HG02885 (cell line): Measurements from ENCODE around the gene PAX7.

Experiments
- ATAC-seq: cut with Tn5 transposase; IDR thresholded peaks from one replicate; pipeline ENCODE4 v1.9.1; 2021; ENCODE audit warnings: mild to moderate bottlenecking; ENCODE audit not compliant: unreplicated experiment, poor library complexity

PAX7 gene

DNA sequence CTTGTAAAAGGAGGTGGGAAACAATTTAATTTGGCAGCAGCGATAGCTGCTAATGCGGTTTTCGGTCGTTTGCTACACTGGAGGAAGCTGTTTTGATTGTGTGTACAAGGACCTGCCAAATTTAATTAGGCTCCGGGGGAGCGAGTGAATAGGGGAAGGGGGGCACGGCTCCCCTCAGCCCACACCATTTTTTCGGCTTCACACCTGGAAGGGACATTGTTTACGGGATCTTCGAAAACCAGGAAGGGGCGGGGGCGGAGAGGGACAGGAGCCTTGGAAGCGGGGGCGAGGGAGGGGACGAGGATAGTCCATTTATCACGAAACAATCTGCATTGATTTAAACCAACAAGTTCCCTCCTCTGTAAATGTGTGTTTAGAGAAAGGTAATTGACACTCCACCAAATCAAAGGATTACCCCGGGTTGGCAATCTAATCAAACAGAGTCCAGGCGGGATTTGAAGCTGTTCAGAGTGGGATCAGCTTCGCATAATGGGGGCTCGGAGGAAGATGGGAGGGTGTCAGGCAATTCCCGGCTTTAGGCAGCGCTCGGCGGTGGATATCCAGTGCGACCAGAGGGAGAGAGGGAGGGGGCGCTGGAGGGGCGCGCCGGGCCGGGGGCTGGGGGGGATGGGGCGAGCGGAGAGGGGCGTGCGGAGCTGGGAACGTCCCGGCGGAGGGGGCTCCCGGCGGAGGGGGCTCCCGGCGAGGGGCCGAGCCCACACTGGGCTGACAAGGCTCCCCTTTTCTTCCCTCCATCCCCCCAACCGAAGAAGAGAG, 9.8 kb downstream of the PAX7 start:
- no peak for ATAC-seq

DNA sequence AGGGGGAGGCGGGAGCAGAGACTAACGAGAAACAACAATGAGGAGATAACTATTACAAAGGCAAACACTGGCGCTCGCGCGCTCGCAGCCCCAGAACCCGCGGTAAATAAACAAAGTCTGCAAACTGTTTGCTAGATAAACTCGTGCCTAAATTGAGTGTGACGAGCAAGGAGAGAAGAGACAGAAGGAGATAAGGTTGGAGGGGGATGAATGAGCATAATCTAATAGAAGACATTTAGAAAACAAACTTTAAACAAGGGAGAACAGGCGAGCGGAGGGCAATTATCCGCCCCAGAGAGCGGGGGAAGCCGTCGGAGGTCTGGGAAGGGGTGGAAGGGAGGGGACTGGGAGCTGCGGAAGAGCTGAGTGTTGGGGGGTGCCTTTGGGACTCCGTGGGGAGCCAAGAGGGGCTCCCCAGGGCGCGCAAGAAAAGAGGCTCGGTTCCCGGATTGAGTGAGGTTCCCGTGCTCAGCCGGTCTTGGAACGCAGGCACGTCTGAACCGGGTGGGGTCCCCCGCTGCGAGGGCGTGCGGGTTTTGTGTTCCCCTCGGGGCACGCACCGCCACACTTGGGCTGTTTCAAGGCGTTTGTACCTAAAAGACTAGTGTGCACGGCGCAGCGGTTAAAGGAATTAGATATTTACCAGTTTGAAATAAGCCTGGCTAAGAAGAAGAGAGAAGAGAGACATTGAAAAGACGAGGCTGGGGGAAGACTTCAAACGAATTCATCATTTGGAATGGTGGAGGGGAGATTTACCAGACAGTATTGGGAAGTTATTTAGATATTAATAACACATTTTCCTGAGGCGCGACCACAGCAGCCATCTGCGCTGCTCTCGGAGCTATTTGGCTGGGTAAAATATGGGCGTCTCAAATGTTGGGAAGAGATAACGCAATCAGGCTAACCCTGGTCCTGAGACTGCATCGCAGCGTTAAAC, 10.6 kb downstream of the PAX7 start:
- ATAC-seq, result no peak

DNA sequence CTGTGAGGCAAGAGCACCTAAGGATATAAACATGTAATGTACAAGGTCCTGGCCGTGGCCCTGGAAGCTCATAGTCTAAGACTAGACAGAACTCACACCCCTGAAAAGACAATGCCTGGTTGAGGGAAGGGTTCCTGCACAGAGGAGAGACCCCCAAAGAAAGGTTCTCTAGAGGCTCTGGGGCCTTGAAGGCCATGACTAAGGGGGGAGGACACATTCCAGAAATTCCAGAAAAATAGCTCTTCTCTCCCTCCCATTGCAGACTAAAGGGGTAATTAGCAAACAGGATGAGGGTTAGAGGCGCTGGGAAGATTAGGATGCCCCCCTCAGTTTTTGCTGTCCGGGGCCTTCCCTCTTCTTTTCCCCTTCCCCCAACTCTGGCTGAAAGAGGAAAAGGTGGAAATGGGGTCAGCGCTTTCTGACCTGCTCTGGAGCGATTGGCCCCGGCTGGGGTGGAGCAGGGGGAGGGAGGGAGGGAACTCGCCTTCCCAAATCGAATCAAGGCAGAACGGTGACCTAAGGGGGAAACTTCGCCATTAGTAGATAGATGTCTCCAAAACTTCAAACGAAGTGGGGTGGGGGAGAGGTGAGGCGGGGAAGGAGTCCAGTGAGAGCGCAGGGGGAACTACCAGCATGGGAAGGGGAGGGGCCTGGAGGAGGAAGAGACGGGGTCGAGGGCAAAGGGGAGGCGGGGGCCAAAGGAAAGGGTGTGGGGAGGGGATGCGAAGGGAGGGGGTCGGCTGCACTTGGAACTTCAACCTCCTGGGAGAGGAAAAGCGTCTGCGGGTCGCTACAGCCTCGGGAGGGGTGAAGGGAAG, 11.8 kb downstream of the PAX7 start:
- no peak for ATAC-seq

DNA sequence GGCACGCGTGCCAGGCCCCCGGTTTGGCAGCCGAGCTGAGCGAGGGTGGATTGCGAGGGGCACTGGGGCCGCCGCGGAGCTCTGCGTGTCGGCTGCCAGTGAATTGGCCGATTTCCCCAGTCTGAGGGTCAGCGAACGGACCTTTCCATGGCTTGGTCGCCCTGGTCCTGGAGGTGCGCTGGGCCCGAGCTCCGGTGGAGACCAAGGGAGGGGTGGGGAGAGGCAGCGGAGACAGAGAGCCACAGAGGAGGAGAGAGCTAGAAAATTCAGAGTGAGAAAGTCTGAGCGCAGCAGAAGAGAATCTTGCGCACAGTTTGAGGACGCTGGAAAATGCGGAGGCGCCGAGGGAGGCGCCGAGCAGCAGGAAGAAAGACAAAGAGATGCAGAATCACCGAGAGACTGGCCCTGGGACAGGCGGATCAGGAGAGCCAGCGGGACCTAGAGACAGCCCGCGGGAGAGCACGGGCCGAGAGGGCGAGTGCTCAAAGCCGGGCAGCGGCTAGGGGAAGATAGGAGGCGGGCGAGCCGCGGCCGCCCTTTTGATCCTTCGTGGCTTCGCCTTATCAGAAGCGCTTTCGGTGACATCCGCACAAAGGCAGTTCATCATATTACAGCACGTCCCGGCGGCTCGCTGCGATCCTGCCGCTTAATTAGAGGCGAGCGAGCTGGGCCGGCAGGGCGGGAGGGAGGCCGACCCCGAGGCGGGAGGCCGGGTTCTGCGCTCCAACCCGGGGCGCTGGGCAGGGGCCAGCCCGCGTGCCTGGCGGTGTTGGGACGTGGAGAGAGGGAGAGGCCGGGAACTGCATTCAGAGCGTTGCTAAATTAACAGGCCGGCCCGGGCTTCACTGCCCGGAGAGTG, 12.7 kb downstream of the PAX7 start:
- ATAC-seq, result no peak

DNA sequence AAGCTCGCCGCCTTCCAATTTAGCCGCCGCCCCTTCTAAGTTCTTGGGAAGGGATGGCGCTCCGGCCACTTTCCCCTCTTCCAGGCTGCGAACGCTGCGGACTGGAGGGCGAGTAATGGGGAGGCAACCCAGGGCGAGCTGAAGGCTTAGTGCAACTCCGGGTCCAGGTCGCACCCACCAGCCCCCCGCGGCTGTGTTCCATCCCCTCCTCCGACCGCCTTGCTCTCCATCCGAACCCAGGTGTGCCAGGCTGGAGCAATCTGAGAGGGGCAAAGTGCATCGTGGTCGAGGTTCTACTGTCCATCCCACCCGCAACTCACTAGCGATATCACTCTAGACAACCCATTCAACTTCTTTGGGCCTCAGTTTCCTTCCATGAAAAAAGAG, 13.4 kb downstream of the PAX7 start:
- no peak for ATAC-seq

GRCh38 chr1:18644446-18644845, 13.8 kb downstream of the PAX7 start:
- ATAC-seq, result no peak

GRCh38 chr1:18644973-18645746, 14.5 kb downstream of the PAX7 start:
- ATAC-seq, result no peak

DNA sequence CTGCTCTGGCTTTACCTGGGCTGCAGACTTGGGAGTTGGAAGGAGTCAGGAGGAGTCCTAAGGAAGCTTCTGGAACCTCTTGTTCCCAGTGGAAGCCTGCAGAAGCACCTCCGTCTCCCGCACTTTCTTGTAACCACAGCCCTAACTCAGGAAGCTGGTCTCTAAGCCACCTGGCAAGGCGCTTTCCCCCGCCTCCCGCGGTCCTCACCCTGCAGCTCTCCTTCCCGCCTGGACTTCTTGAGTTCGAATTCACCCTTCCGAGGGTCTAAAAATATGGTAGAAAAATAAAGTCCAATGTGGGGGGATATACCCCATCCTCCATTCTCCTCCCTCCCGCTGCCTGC, 15.1 kb downstream of the PAX7 start:
- ATAC-seq, result no peak

DNA sequence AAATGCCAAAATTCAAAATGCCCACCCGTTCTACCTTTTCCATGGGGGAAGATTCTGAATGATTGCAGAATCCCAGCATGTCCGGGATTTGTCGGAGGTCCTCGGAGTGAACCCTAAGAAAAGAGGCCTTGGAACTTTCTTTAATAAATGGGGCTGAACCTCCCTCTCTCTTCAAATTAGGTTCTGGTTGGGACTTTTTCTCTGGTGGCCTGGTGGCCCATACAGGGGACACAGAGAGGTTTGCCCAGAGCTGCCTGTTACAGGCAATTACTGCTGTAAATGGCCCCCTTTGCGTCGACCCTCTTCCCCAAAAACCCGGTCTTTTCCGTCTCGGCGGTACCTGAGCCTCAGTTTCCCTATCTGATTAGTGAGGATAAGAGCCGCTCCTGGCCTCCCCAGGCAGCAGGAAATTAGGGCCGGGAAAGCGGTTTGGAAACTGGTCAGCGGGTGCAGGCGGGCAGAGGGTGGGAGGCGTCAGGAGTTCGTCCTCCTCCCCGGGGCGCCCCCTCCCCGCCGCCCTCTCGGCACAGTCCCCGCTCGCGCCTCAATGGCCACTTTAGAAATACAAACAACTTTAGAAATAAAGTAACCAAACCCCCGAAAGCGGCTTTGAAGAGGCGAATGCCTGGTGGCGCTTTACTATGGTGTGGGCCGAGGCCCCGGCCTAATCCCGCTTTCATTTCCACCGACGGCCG, 15.6 kb downstream of the PAX7 start:
- ATAC-seq, result no peak

DNA sequence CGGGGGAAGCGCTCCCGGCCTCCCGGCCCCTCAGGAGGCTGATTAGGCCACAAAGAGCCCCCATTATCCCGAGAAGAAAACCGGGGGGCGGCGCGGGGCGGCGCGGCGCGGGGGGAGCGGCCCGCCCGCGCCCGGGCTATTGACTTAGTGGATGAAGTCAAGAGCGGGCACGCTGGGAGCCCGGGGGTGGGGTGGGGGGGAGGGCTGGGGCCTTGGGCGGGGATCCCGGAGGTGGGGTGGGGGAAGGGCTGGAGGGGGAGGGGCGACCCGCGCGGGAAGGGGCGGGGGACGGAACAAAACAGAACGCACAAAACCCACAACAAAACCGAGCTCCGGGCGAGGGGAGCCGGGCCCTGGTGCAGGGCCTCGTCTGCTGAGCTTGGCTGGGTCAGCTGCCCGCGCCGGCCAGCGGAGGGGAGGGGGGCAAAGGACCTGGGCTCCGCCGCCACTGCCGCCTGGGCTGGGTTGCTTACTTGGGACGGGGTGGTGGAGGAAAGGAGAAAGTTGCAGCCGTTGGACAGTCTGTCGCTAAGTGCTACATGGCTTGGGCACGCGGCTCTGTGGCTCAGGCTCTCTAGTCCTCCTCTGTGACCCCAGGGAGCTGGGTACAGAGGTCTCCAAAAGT, 16.3 kb downstream of the PAX7 start:
- ATAC-seq, result no peak

GRCh38 chr1:18647681-18648214, 17.1 kb downstream of the PAX7 start:
- no peak for ATAC-seq

DNA sequence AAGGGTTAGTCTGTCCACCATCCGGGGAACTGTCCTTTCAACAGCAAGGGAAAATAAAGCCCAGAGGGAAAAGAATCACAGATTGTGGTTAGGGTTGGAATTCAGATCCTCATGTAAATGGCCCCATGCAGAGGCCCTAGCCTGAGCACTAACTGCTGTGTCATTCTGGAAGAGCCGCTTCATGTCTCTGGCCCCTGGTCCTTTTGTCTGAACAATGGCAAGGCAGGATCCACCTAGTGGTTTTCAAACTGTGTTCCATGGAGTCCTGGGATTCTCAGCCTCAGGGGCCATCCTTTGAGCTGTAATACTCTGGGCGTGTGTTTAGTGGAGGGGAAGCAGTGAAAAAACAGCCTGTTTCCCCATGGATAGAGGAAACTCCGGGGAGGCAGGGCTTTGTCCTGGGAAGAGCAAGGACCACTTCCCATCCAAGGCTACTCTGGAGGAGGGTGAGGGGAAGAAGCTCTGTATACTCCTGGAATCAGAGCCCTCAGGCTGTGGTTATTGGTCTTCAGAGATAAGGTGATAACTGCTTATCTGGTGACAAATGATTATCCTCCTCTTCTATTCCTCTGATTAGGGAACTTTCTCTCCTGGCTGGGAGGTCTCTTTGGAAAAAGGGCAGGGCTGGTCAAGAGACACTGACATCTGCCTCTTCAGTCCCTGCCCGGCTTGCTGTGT, 19.2 kb downstream of the PAX7 start:
- no peak for ATAC-seq

DNA sequence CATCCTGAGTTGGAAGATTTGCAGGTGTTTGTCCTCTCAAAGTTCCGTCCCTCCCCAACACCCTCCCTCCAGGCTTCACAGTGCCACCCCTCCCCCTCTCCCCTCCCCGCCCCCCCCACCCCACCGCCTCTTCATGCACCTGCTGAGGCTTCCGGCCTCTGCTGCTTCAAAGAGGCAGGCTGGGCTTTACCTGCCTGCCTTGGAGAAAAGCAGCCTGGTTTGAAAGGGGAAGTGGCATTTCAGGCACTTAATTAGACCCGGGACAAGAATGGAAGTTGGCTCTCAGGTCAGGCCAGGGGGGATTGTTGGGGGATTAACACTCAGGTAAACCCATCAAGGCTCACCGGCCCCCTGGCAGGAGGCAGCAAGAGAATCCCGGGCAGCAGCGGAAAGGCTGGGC, 21.1 kb downstream of the PAX7 start:
- ATAC-seq, result no peak

DNA sequence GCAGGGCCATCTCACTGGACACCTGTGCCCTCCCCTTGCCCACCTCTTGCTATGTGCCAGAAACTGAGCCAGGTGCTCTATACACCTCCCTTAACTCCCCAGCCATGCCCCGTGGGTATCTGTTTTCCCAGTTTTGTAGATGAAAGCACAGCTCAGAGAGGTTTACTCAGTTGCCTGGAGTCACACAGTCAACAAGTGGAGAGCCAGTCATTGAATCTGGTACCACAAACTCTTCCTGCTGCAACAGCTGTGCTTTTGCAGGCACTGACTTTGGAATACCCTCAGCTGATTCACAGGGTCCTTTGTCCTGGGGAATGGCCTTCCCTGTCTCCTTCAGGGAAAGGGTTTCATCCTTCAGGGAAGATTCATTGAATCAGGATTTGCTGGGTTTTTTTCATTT, 22.1 kb downstream of the PAX7 start:
- ATAC-seq, result no peak

- no peak for ATAC-seq
Measured at GRCh38 chr1:18653367-18653766, 22.7 kb downstream of the PAX7 start.

DNA sequence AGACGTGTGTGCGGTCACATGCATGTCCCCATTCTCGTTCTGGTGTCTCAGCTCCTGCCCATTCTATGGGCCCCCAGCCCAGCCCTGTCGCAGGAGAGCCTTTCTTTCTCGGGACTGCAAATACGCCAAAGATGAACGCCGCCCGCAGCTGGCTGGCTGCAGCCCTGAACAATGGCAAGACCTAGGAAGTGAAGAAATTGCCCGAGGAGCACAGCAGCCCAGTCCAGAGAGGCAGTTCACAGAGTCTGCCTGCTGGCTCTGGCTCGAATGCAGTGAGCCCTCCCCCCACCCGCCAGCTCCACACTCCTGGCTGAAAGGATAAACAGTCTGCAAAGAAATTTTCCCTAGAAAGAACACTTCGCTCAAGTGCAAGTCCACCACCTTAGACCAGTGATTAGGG, 23.3 kb downstream of the PAX7 start:
- ATAC-seq, result no peak

DNA sequence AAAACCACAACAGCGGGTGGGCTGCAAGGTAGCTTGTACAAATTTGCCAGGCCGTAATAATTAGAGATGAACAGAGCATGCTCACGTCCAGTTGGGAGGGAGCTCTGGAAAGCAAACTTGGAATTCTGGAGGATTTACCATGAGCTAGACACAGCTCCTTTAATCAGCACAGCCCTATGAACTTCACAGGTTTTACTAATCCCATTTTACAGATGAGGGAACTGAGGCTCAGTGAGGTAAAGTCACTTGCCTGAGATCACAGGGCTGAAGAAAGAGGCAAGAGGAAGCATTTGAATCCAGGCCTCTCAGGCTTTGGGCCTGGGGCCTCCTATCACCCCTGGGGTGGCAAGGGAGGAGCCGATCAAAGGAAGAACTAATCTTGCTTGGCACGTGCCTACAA, 24.0 kb downstream of the PAX7 start:
- no peak for ATAC-seq
